Testis (tissue), 3 donors: ENCODE results near the gene NACA. TPM values are rescaled to one million over a fixed set of nuclear protein-coding genes. Genes with fewer than 3 reads are reported as not detected.

Experiments
- DNase-seq: peaks from one replicate; pipeline ENCODE4 v3.0.0-alpha.2; 2019
- H3K27ac ChIP-seq, 2 donors: fragments of 200-600 bp; sonication (generic); one replicate each; pipeline ENCODE4 v1.5.1; 2019
- H3K27me3 ChIP-seq: fragments of 200-600 bp; sonication (generic); one replicate; pipeline ENCODE4 v1.5.1; 2019
- H3K36me3 ChIP-seq: fragments of 200-600 bp; sonication (generic); one replicate; pipeline ENCODE4 v1.5.1; 2017; ENCODE audit warnings: low read depth; ENCODE audit errors: missing control alignments
- H3K4me1 ChIP-seq: fragments of 200-600 bp; sonication (generic); one replicate; pipeline ENCODE4 v1.5.1; 2019
- H3K4me3 ChIP-seq, 2 donors: fragments of 200-600 bp; sonication (generic); one replicate each; pipeline ENCODE4 v1.5.1; 2017 to 2019
- H3K9me3 ChIP-seq: fragments of 200-600 bp; sonication (generic); one replicate; pipeline ENCODE4 v1.5.1; 2017
- POLR2A ChIP-seq: fragments of 450-650 bp; IDR thresholded peaks from one replicate; pipeline ENCODE4 v1.6.1; 2017; ENCODE audit warnings: antibody characterized with exemption, mild to moderate bottlenecking, moderate library complexity
- WGBS, 2 donors: methylation state at CpG; one replicate each; pipeline ENCODE4 v1.1.5; 2018; 5-methylcytosine and 5-hydroxymethylcytosine counted together
- intact Hi-C: fragments of 100-400 bp; cut with DNase I; formaldehyde crosslinking; loops from one replicate; pipeline ENCODE4 v1.15.1; 2023; ENCODE audit warnings: low total_unique reads
- polyA plus RNA-seq: library from polyadenylated mRNA; stranded (reverse); fragments of 350-450 nt; fragmentation: Illumina TruSeq; extraction: RNeasy Lipid Tissue Mini Kit (QIAGEN cat#74804); gene quantifications from one replicate; pipeline ENCODE4 v1.2.3, GENCODE V29; 2014; ENCODE audit warnings: low read depth, low replicate concordance; ENCODE audit not compliant: insufficient read depth
- total RNA-seq, 2 donors: library from RNA; depleted of rRNA; stranded (reverse); fragments of >200 nt; gene quantifications; one replicate each; pipeline ENCODE4 v1.2.3, GENCODE V29; 2016
- TF ChIP-seq, protein P1 (sequence below), 3 experiments: fragments of 450-650 bp in 2 of 3; fragments of 200-600 bp in 1 of 3; sonication (generic) in 1 of 3; IDR thresholded peaks; one replicate each; pipeline ENCODE4 v1.5.1; 2016 to 2019; ENCODE audit warnings: antibody characterized with exemption in 3 of 3, mild to moderate bottlenecking in 2 of 3, moderate library complexity in 1 of 3

The NACA gene
- total and polyA plus RNA-seq, 3 donors from 2014 or later = 431 to 866 (median 696) TPM

DNA sequence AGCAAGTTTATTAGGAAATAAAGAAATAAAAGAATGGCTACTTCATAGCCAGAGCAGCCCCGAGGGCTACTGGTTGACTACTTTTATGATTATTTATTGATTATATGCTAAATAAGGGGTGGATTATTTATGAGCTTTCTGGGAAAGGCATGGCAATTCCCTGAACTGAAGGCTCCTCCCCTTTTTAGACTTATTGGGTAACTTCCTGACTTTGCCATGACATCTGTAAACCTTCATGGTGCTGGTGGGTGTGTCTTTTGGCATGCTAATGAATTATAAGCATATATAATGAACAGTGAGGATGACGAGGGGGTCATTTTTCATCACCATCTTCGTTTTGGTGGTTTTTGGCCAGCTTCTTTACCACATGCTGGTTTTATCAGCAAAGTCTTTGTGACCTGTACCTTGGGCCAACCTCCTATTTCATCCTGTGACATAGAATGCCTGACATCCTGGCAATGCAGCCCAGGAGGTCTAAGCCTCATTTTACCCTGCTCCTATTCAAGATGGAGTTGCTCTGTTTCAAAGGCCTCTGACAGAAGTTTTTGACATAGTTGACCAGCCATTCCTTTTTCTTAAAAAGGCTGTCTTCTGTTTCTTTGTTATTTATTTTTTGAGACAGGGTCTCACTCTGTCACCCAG is 26.0 kb downstream of the NACA start:
- Histone ChIP-seq H3K36me3 (no peaks in the 10 kb centered on the region), H3K4me1 (no peaks in the 10 kb centered on the region), H3K4me3 (no peak overlapping the region), H3K27me3 (no peaks in the 10 kb centered on the region), H3K9me3 (no peaks in the 10 kb centered on the region), H3K27ac (no peak overlapping the region)
- WGBS, 2 donors = 83 to 88% methylated on average over 3 of the region's 3 CpGs
- TF ChIP-seq POLR2A = no peak
- TF ChIP-seq, protein P1, sequence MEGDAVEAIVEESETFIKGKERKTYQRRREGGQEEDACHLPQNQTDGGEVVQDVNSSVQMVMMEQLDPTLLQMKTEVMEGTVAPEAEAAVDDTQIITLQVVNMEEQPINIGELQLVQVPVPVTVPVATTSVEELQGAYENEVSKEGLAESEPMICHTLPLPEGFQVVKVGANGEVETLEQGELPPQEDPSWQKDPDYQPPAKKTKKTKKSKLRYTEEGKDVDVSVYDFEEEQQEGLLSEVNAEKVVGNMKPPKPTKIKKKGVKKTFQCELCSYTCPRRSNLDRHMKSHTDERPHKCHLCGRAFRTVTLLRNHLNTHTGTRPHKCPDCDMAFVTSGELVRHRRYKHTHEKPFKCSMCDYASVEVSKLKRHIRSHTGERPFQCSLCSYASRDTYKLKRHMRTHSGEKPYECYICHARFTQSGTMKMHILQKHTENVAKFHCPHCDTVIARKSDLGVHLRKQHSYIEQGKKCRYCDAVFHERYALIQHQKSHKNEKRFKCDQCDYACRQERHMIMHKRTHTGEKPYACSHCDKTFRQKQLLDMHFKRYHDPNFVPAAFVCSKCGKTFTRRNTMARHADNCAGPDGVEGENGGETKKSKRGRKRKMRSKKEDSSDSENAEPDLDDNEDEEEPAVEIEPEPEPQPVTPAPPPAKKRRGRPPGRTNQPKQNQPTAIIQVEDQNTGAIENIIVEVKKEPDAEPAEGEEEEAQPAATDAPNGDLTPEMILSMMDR (IDR thresholded peaks at IDR 0.05) = no peak
- no peak for DNase-seq
- intact Hi-C loops = no loop called here

- DNase-seq = no peak
- WGBS, 2 donors = 58 to 61% methylated on average over 2 of the region's 2 CpGs
- H3K4me1 ChIP-seq = no peaks in the 10 kb centered on the region
- intact Hi-C loops = no loop called here
- H3K27ac ChIP-seq = no peak overlapping the region
- H3K4me3 ChIP-seq = no peak overlapping the region
- H3K9me3 ChIP-seq = no peaks in the 10 kb centered on the region
- H3K27me3 ChIP-seq = no peaks in the 10 kb centered on the region
- H3K36me3 ChIP-seq = no peaks in the 10 kb centered on the region
- TF ChIP-seq POLR2A = no peak
- TF ChIP-seq, protein P1 (IDR thresholded peaks at IDR 0.05) = no peak
Observed at GRCh38 chr12:56695327-56696101, 29.6 kb downstream of the NACA start.

- intact Hi-C loops = no loop called here
- WGBS, 2 donors = 86 to 90% methylated on average over 5 of the region's 5 CpGs
- no peak for DNase-seq
Observed at GRCh38 chr12:56694161-56694560, 30.9 kb downstream of the NACA start.

GRCh38 chr12:56688846-56689109 is 36.3 kb downstream of the NACA start:
- Histone ChIP-seq H3K4me3 (peak overlapping the region; percentile 97 to 99), H3K4me1 (peaks cover 22% of the 10 kb centered on the region), H3K27me3 (no peaks in the 10 kb centered on the region), H3K36me3 (no peaks in the 10 kb centered on the region), H3K27ac (peak overlapping the region; percentile 100), H3K9me3 (no peaks in the 10 kb centered on the region)
- no peak for TF ChIP-seq POLR2A
- TF ChIP-seq, protein P1 (IDR thresholded peaks at IDR 0.05) = no peak
- WGBS, 2 donors = 1 to 2% methylated on average over 7 of the region's 7 CpGs
- intact Hi-C loops = no loop called here
- no peak for DNase-seq

More at GRCh38 chr12:56694161-56694560, 30.9 kb downstream of the NACA start:
- H3K27ac ChIP-seq = no peak overlapping the region
- no peaks in the 10 kb centered on the region for H3K27me3 ChIP-seq
- H3K36me3 ChIP-seq = no peaks in the 10 kb centered on the region
- TF ChIP-seq POLR2A = no peak
- TF ChIP-seq, protein P1 (IDR thresholded peaks at IDR 0.05) = no peak
- no peaks in the 10 kb centered on the region for H3K4me1 ChIP-seq
- no peaks in the 10 kb centered on the region for H3K9me3 ChIP-seq
- H3K4me3 ChIP-seq = no peak overlapping the region
